ENCODE results near the gene GHRL. TPM values are rescaled to one million over a fixed set of nuclear protein-coding genes. Genes with fewer than 3 reads are reported as not detected.

Gene GHRL
- total RNA-seq, 1 donor from 2014 or later = 0.59 TPM

DNA sequence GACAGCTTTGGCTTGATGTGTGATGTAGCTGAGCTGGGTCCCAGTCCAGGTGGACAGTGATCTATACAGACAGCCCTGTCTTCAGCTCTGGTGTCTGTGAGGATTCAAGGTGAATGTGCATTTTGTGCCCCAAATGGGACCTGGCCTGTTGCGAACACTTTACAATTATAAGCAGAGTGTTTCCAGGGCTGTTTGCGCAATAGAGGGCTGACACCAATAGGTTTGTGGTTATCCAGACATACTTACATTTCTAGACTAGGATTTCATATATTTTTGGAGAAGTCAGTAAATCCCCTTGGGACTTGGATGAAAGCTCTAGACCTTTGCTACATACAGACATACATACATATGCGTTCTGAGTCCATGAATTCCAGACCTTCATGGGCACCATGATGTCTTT lies 48.7 kb downstream of the GHRL start:
- Mint-ChIP-seq H3K4me3 (ENCODE audit: unreplicated experiment) (no peak overlapping the region), H3K4me1 (ENCODE audit: unreplicated experiment) (peaks cover 8% of the 10 kb centered on the region), H3K36me3 (ENCODE audit: unreplicated experiment) (peaks cover 7% of the 10 kb centered on the region), H3K27me3 (ENCODE audit: unreplicated experiment) (no peaks in the 10 kb centered on the region), H3K9me3 (ENCODE audit: unreplicated experiment) (no peaks in the 10 kb centered on the region), H3K27ac (ENCODE audit: unreplicated experiment) (no peak overlapping the region)
- TF ChIP-seq, protein P1, sequence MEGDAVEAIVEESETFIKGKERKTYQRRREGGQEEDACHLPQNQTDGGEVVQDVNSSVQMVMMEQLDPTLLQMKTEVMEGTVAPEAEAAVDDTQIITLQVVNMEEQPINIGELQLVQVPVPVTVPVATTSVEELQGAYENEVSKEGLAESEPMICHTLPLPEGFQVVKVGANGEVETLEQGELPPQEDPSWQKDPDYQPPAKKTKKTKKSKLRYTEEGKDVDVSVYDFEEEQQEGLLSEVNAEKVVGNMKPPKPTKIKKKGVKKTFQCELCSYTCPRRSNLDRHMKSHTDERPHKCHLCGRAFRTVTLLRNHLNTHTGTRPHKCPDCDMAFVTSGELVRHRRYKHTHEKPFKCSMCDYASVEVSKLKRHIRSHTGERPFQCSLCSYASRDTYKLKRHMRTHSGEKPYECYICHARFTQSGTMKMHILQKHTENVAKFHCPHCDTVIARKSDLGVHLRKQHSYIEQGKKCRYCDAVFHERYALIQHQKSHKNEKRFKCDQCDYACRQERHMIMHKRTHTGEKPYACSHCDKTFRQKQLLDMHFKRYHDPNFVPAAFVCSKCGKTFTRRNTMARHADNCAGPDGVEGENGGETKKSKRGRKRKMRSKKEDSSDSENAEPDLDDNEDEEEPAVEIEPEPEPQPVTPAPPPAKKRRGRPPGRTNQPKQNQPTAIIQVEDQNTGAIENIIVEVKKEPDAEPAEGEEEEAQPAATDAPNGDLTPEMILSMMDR (IDR thresholded peaks at IDR 0.05) = no peak
- no peak for DNase-seq (ENCODE audit: extremely low spot score, unreplicated experiment)

DNA sequence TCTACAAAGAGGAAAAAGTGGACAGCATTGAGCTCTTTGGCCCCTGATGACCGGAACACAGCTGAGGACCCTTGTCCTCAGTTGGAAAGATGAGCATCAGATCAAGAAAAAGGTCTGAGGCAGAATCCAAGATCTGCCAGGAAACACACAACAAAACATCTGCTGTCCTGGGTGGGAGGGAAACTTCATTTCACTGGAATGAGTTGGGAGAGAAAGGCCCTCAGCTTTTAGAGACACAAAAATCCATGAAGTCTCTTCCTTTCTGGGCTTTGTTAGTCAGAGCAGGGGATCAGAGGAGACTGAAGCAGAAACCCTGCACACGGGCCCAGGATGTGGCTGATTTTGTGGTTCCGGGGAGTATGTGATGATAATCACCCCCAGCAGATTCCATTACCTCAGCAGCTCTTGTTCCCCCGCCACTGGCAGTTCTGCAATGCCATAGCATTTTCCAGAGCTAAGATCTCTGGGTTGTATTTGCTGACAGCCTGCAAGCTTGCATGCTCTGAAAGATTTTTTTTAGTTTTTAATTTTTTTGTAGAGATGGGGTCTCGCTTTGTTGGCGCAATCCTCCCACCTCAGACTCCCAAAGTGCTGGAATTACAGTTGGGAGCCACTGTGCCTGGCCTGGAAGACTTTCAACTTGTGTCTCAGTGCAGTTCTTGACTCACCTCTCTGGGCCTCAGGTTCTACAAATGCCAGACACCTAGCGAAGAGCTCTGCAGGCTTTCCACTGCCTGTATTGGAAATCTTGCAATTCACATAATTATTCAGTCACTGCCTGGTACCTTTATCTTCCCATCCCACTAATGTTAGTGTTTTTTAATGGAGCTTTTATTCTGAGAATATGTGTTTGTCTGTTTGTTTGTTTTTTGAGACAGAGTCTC lies 50.3 kb downstream of the GHRL start:
- H3K36me3 Mint-ChIP-seq (ENCODE audit: unreplicated experiment) = peaks cover 8% of the 10 kb centered on the region
- no peak overlapping the region for H3K4me3 Mint-ChIP-seq (ENCODE audit: unreplicated experiment)
- no peak overlapping the region for H3K27ac Mint-ChIP-seq (ENCODE audit: unreplicated experiment)
- TF ChIP-seq, protein P1 (IDR thresholded peaks at IDR 0.05) = no peak
- no peaks in the 10 kb centered on the region for H3K27me3 Mint-ChIP-seq (ENCODE audit: unreplicated experiment)
- DNase-seq (ENCODE audit: extremely low spot score, unreplicated experiment) = no peak
- H3K9me3 Mint-ChIP-seq (ENCODE audit: unreplicated experiment) = no peaks in the 10 kb centered on the region
- peaks cover under 1% of the 10 kb centered on the region for H3K4me1 Mint-ChIP-seq (ENCODE audit: unreplicated experiment)

DNA sequence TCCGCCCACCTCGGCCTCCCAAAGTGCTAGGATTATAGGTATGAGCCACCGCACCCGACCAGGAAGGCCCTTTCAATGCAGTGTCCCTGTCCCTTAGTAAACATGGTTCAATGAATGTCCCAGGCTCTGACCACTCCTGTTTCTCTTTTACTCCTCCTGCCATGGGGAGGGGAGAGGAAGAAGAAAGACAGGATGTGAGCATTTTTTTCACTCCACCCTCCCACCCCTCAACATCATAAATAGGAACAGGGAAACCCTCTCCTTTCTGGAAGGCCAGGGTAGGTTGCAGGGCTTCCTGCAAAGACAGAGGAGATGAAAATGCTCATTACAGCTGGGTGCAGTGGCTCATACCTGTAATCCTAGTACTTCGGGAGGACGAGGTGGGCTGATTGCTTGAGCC lies 51.9 kb downstream of the GHRL start:
- peaks cover 11% of the 10 kb centered on the region for H3K36me3 Mint-ChIP-seq (ENCODE audit: unreplicated experiment)
- DNase-seq (ENCODE audit: extremely low spot score, unreplicated experiment) = no peak
- H3K4me3 Mint-ChIP-seq (ENCODE audit: unreplicated experiment) = no peak overlapping the region
- TF ChIP-seq, protein P1 (IDR thresholded peaks at IDR 0.05) = no peak
- no peaks in the 10 kb centered on the region for H3K4me1 Mint-ChIP-seq (ENCODE audit: unreplicated experiment)
- no peaks in the 10 kb centered on the region for H3K9me3 Mint-ChIP-seq (ENCODE audit: unreplicated experiment)
- H3K27ac Mint-ChIP-seq (ENCODE audit: unreplicated experiment) = no peak overlapping the region
- H3K27me3 Mint-ChIP-seq (ENCODE audit: unreplicated experiment) = no peaks in the 10 kb centered on the region

DNA sequence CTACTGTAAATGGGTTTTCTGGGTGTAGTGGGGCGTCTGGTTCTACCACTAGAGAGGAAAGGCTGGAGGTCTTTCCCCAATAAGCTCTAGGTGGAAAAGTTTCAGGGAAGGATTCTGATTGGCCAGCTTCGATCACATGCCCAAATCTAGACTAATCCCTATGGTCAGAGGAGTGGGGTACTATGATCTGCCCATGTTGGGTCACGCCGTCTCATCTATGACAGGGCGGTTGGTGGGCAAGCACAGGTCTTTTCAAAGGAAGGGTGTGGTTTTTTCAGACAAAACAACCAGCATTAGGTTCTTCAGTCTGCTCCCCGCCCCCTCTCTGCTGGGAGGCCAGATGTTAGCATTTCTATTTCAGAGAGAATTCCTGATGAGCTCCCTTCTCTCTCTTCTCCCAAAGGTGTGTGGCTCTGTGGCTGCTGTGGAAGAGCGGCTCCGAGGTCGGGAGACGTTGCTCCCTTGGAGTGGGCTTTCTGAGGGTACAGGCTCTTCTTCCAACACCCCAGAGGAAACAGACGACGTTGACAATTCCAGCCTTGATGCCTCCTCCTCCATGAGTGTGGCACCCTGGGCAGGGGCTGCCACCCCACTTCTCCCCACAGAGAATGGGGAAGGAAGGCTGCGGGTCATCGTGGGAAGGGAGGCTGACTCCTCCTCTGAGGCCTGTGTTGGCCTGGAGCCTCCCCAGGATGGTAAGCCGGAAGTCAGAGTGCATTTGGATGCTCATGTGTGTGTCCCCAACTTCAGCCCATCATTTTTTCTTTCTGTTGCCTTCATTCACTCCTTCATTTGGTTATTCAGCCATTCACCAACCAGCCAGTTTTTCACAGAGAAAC lies 54.2 kb downstream of the GHRL start:
- H3K4me3 Mint-ChIP-seq (ENCODE audit: unreplicated experiment) = no peak overlapping the region
- no peak overlapping the region for H3K27ac Mint-ChIP-seq (ENCODE audit: unreplicated experiment)
- H3K36me3 Mint-ChIP-seq (ENCODE audit: unreplicated experiment) = peaks cover 7% of the 10 kb centered on the region
- TF ChIP-seq, protein P1 (IDR thresholded peaks at IDR 0.05) = no peak
- no peaks in the 10 kb centered on the region for H3K27me3 Mint-ChIP-seq (ENCODE audit: unreplicated experiment)
- no peaks in the 10 kb centered on the region for H3K9me3 Mint-ChIP-seq (ENCODE audit: unreplicated experiment)
- no peaks in the 10 kb centered on the region for H3K4me1 Mint-ChIP-seq (ENCODE audit: unreplicated experiment)
- DNase-seq (ENCODE audit: extremely low spot score, unreplicated experiment) = no peak

Small RNA genes within 50 kb of the gene (microRNA-seq; reads per million reads assigned to microRNA genes)
- not detected for gene MIR378B (ENCODE audit: unreplicated experiment)

Other genes starting within 250 kb of the GHRL start
- not detected in 2 replicates for gene FANCD2OS, start 184.7 kb downstream of the GHRL start, total RNA-seq
- gene BRK1, start 177.3 kb downstream of the GHRL start, total RNA-seq = 140 and 144 TPM in 2 replicates
- 52.2 and 53.0 TPM in 2 replicates for gene VHL, start 151.2 kb downstream of the GHRL start, total RNA-seq
- gene IRAK2, start 128.0 kb downstream of the GHRL start, total RNA-seq = 1.3 and 1.5 TPM in 2 replicates
- 33.8 and 38.0 TPM in 2 replicates for gene TATDN2, start 44.5 kb downstream of the GHRL start, total RNA-seq
- 157 and 161 TPM in 2 replicates for gene SEC13, start 28.2 kb upstream of the GHRL start, total RNA-seq
- 0.13 TPM in 1 of 2 replicates, not detected in the other for gene ATP2B2, start 212.6 kb upstream of the GHRL start, total RNA-seq